ENCODE results near the gene ENC1.

GRCh38 chr5:74623006-74623611, 17.4 kb downstream of the ENC1 start:
- no peak for TF ChIP-seq CTCF (IDR thresholded peaks at IDR 0.05)
- no peak for TF ChIP-seq POLR2A (IDR thresholded peaks at IDR 0.05)
